ENCODE measurements around the gene INAVA. TPM values are rescaled to one million over a fixed set of nuclear protein-coding genes. Genes with fewer than 3 reads are reported as not detected.

Gene INAVA, protein sequence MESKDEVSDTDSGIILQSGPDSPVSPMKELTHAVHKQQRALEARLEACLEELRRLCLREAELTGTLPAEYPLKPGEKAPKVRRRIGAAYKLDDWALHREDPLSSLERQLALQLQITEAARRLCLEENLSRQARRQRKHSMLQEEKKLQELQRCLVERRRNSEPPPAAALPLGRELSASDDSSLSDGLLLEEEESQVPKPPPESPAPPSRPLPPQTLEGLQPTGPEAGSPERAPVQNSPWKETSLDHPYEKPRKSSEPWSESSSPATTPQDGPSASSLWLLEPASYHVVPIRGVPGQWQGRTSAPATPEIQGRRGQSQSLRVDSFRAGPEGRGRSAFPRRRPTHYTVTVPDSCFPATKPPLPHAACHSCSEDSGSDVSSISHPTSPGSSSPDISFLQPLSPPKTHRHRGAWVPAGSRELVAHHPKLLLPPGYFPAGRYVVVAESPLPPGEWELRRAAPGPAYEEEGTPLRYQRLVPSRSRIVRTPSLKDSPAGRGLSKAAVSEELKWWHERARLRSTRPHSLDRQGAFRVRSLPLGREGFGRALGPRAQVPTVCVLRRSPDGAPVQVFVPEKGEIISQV
- under 0.01 and 0.19 TPM in 2 replicates for total RNA-seq

DNA sequence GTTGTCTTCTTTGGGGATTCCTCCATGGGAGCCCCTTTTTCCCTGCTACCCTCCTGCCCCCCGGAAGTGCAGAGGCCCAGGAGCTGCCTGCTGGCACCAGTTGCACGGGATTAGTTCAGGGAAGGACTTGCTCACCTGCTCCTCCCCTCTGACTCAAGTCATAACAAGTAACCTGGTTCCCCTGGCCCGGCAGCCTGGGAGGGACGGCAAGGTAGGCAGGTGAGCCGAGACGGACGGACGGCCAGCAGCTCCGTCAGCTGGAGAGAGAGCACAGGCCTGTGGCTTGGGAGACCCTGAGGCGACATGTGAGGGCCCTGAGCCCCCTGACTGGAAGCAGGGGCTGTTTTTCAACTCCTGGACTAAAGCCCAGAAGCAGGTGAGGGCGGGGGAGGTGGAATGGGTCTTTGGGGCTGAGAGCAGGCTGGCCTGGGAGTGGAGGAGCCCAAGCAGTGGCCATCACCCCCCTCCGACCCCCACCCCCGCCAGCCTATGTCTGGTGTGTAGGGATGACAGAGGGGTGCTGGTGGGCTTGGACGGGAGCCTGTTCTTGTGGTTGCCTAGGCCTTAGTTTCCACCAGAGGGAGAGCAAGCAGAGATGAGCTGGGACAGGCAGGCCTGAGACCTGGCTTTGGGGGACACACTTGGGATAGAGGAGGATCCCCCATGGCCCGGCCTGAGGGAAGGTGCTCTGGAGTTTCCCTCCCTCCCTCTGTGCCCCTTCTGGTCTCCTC is at the start of gene INAVA:
INAVA (plus strand) TSS at position 189 of the 731 bp plus-strand sequence. CDS start 3,501 bp downstream, outside the sequence.

DNA sequence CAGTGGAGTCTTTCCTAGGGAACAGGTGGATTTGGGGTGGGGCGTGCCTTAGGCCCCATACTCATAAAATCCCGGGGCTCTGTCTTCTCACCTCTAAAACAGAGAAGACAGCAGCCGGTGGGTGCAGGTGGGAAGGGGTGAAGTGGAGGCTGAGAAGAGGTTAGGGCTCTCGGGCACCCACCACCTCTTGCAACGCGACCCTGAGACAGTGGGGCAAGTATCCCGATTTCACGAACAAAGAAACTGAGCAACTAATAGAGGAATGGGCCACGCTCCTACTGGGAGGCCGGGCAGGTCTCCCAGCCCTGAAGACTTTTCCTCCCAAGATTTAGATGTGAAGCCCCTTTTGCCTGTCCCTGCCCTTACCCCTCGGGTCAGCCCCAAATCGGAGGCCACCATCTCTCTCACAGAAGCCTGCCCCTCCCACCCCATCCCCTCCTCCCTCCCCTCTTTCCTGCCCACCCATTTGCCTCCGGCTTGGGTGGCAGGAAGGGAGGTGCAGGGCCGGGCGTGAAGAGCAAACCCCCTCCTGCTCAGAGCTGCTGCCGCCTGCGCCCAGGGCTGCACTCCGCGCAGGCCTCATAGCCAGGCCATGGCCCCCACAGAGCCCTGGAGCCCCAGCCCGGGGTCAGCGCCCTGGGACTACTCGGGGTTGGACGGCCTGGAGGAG is 22.1 kb upstream of the INAVA start, which contains the start of gene GPR25:
GPR25 (plus strand) TSS at position 536 of the 670 bp plus-strand sequence; CDS start at position 593, 57 bp downstream.

Other genes starting within 250 kb of the INAVA start
- gene DDX59, start 225.0 kb upstream of the INAVA start, total RNA-seq = 15.8 and 16.5 TPM in 2 replicates
- gene CAMSAP2, start 156.0 kb upstream of the INAVA start, total RNA-seq = 21.7 and 23.1 TPM in 2 replicates
- not detected in 2 replicates for gene GPR25, start 21.9 kb upstream of the INAVA start, total RNA-seq
- 0.19 and 0.28 TPM in 2 replicates for gene KIF21B, start 128.8 kb downstream of the INAVA start, total RNA-seq
- not detected in 2 replicates for gene CACNA1S, start 217.5 kb downstream of the INAVA start, total RNA-seq
- gene ASCL5, start 232.3 kb downstream of the INAVA start, total RNA-seq = under 0.01 TPM in 1 of 2 replicates, not detected in the other

All from regular cardiac myocyte (primary cell).